Thyroid gland (tissue), 4 donors: ENCODE data around the gene BDNF.

Source experiments
- POLR2A ChIP-seq, 2 donors: fragments of 450-650 bp; IDR thresholded peaks; one replicate each; pipeline ENCODE4 v1.6.1; 2017; ENCODE audit warnings: antibody characterized with exemption in 2 of 2, mild to moderate bottlenecking in 2 of 2, moderate library complexity in 1 of 2
- TF ChIP-seq, protein P1 (sequence below), 6 experiments: fragments of 200-600 bp in 3 of 6; fragments of 450-650 bp in 3 of 6; sonication (generic) in 3 of 6; IDR thresholded peaks; one replicate each; pipeline ENCODE4 v1.5.1; 2016 to 2019; ENCODE audit warnings: antibody characterized with exemption in 6 of 6, mild to moderate bottlenecking in 2 of 6, inconsistent platforms in 1 of 6, moderate library complexity in 1 of 6

DNA sequence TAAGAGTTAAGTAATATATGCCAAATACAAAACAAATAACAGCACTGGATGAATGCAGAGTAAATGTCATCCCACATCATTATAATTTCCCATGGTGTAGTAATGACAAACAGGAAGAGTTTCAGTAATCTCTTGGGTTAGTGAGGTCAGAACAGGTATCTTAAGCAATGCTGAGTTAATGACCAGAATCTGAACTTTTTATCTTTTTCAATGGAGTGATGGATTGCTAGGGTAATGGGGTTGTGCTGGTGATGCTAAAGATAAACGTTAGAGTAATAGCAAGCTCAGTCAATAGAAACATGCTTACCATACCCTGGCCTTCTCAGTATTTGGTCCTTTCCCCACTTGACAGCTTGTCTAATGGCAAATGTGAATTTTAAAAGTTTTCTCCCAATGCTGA is 11.5 kb upstream of the BDNF start:
- no peak for TF ChIP-seq POLR2A (IDR thresholded peaks at IDR 0.05)
- TF ChIP-seq, protein P1, sequence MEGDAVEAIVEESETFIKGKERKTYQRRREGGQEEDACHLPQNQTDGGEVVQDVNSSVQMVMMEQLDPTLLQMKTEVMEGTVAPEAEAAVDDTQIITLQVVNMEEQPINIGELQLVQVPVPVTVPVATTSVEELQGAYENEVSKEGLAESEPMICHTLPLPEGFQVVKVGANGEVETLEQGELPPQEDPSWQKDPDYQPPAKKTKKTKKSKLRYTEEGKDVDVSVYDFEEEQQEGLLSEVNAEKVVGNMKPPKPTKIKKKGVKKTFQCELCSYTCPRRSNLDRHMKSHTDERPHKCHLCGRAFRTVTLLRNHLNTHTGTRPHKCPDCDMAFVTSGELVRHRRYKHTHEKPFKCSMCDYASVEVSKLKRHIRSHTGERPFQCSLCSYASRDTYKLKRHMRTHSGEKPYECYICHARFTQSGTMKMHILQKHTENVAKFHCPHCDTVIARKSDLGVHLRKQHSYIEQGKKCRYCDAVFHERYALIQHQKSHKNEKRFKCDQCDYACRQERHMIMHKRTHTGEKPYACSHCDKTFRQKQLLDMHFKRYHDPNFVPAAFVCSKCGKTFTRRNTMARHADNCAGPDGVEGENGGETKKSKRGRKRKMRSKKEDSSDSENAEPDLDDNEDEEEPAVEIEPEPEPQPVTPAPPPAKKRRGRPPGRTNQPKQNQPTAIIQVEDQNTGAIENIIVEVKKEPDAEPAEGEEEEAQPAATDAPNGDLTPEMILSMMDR (IDR thresholded peaks at IDR 0.05) = no peak
